GM19452 (cell line): ENCODE results near the gene NCAM2.

Source experiments
- ATAC-seq: cut with Tn5 transposase; IDR thresholded peaks from one replicate; pipeline ENCODE4 v1.9.1; 2021; ENCODE audit not compliant: unreplicated experiment

NCAM2 gene

DNA sequence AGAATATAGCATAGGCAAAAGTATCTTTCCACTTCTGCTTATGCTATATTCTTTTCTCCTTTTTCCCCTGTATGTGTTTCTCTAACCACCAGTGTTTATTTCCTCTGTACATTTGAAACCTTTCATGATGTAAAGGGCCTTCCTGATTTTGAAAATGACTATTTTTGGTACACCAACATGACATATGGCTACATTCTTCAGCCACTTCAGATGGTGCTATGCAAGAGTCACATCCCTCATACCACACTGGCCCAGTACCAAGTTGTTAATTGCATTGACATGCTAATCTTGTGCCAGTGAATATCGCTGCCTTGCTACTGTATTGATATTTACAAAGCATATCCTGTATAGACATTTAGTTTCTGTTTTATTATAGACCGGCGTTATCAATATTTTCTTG is 408.7 kb downstream of the NCAM2 start:
- ATAC-seq, result no peak

DNA sequence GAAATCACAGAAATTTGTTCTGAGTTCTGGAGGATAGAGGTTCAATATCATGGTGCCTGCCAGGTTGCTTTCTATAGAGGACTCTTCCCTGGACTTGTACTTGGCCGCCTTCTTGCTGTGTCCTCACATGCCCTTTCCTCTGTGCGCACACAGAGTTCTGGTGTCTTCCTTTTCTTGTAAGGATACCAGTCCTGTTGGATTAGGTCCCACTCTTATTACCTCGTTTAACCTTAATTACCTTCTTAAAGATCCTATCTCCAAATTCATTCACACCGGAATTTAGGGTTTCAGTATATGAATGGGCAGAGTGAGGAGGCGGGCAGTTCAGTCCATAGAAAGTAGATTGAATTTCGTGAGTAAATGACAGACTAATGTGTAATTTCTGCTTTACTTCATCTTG is 413.9 kb downstream of the NCAM2 start:
- no peak for ATAC-seq

DNA sequence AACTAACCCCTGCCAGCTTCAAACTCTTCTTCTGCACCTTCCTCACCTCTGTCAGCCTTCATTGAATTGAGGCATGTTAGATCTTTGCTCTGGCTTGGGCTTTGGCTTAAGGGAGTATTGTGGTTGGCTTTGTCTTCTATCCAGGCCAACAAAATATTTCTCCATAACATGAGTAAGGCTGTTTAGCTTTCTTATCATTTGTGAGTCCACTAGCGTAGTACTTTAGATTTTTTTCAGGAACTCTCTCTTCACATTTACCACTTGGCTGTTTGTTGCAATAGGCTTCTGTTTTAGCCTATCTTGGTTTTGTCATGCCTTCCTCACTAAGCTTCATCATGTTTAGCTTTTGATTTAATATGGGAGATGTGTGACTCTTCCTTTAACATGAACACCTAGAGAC is 417.5 kb downstream of the NCAM2 start:
- ATAC-seq, result no peak

DNA sequence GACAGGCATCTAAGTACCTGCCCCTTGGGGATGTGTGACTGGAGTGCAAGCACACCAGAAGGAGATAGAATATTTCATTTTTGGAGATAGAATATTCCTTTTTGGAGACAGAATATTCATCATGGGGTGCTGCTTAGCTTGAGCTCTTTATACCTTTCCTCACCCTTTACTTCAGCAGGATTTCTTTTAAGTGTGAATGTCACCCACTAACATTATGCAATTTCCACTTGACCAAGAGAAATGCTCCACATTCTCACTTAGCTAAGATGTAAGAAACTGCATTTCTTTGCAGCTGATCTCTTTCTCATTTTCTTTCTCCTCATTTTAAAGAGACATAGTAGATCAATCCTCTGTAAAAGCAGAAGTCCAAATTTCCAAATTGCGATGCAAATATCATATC is 436.7 kb downstream of the NCAM2 start:
- ATAC-seq, result no peak

DNA sequence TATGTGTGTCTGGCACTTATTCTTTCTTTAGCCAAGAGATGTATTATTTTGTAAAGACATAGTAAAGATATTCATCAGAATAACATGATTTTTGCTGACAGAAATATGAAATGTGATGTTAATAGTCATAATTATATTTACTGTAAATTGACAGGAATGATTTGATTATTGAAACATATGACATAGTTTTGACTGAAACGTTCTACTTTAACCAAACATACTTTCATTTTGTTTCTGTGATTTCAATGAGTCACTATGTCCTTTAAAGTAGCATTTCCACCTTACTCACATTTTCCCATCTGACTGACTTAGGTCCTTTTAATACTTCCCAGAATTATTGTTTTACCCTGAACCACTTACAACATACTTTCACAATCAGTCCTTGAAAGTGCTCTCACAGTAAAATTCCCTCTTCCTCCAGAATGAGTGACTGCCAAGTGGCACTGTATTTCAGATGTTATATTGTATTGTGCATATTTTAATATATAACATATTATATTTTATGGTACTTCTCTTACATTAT is 437.9 kb downstream of the NCAM2 start:
- ATAC-seq, result no peak

DNA sequence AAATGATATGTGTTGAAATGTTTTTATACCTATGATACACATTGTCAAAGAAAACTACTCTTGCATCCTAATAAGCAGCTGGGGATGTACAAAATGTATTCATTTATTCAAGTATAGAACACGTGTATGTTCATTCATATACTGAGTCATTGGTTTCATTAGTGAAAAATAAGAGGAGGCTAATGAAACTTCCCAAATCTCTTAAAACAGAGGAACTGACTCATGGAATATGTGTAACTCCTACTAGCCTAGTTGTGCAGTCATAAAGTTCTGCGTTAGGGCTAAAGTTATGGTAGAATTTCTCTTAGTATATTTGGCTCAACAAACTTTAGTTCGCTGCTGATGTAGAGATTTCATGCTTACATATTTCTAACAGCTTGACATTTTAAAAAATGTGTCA is 441.6 kb downstream of the NCAM2 start:
- no peak for ATAC-seq

DNA sequence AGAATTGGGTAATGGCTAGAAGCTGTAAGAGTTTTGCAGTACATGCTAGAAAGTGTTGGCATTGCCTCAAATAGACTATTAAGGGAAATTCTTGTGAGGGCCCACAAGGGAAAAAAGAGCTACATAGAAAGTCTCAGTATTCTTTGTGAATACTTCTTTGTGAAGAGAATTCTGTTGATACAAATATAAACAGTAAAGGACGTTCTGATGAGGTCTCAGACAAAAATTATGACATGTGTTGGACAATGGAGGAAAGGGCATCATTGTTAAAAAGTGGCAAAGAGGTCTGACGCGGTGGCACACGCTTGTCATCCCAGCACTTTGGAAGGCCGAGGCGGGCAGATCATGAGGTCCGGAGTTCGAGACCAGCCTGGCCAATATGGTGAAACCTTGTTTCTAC is 458.9 kb downstream of the NCAM2 start:
- ATAC-seq, result no peak

DNA sequence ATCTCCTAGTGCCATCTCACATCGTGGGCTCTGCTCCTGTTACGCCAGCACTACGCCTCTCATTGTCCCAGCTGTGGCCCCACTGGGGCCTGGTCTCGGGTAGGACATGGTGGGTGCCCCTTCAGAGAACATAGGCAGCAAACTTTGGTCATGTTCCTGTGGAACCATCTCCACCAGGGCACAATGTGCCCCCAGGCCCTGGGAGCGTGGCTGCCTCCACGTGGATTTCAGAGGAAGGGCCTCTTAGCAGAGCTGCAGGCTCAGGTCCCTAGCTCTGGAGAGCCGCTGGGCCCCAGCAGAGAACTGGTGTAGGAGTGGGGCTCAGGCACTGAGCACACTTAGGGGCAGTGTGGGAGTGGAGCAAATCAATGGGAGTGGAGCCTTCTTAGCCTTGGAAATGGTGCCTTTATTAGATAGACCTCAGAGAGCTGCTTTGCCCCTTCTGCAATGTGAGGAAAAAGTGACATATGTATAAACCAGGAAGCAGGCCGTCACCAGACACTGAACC is 460.0 kb downstream of the NCAM2 start:
- no peak for ATAC-seq

DNA sequence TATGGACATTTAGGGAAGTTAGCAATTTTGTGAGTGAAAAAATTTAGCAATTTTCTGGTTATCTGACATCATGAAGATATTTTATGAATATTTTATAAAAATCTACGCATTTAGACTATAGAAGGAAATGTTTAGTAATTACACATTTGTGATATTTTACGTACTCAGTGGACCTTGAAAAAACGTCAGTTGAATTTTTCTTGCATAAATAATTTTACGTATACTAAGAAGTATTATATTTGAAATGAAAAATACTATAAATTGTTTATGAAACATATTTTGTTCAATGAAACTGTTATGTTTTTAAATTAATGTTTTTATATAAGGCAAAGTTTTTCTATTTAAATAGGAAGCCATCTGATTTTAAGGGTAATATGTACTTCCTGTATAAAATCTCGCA is 462.8 kb downstream of the NCAM2 start:
- ATAC-seq, result no peak

DNA sequence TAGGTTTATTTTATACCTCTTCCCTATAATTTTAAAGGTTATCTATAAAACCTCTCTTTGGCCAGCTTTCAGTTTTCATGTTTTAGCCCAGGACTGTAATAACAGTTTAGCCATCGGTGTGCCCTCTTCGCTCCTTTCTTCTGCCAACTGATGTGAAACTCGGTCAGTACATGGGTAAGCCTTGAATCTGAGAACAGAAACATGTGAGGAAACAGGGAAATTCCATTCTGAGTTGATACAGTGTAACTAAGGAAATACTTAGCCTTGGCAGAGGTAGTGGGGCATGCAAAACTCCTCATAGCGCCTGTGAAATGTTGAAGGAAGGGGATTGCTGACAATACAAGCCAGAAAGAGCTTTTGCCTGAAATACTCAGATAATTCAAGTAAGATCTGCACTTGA is 465.2 kb downstream of the NCAM2 start:
- ATAC-seq, result no peak

DNA sequence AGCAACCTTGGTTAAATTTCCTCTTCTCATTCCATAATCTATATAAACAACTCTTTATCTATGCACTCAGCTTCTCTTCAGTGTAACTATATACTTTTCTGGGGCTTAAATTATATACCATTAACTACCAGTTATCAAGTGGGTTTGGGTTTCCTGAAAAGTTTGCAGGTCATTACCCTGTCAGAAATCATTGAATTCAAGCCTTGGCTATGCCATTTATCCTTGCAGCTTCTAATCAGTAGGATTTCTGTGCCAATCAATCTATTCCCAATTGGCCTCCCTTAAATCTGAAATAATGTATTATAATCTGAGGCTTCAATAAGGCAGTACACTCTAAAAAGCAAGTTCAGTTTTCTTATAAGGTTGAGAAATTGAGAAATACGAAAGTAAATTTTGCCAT is 466.5 kb downstream of the NCAM2 start:
- no peak for ATAC-seq

DNA sequence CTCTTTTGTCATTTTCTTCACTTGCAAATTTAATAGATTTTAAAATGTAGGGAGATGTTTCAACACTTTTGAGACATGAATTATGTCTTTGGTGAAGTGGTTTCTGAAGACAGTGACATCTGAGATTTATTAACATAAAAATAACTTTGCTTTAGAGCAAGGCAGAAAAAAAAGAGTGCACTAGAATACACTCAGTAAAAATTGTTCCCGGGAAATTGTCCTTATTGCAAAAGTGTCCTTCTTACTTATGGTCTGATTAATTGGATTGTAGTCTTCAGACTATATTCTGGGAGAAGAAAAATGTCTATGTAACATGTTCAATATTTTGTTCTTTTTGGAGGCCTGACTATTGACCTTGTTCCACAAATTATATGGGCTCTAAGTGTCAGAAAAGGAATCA is 468.5 kb downstream of the NCAM2 start:
- ATAC-seq, result no peak

DNA sequence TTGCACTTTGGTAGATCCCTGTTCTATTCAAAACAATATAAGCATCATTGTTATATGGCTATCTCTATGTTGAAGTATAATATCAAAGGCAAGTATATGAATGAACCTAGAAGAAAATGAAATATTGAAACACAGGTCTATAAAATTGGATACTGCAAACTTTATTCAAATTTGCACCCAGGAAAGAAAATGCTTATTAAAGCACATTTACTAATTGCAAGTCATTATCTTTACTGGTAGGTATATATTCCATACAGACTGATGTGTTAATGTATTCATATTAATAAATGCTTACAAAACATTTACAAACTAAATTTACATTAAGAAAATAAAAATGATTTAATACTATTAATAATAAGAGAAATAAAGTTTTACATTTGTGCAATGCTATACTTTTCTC is 469.8 kb downstream of the NCAM2 start:
- ATAC-seq, result no peak

DNA sequence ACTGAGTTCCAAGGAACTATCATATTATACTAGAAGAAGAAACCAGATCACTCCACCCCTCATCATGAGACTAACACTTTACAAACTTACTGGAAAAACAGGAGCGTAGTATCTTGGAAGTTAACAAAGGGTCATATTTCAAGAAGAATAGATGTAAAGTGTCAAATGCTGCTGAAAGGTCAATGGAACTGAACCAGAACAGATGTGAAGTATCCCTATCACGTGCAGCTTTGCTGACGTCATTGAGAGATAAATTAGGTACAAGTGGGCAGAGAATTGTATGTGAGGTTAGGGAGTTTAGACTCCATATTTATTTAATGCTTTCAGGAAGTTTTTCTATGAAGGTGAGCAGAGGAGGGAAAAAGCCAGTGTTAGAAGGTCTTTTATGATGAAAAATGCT is 483.0 kb downstream of the NCAM2 start:
- no peak for ATAC-seq

DNA sequence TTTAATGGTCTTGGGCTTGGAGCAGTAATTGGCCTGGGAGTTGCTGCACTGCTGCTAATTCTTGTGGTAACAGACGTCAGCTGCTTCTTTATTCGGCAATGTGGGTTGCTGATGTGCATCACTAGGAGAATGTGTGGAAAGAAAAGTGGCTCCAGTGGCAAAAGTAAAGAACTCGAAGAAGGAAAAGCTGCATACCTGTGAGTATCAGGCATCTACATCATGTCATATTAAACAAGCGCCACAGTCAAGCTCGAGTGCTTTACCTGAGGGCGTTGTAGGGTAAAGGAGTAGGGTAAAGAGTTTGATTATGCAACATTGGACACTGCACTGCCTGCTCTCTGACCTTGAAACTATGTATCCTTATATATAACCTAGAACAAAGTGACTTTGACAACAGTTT is 510.6 kb downstream of the NCAM2 start:
- no peak for ATAC-seq

DNA sequence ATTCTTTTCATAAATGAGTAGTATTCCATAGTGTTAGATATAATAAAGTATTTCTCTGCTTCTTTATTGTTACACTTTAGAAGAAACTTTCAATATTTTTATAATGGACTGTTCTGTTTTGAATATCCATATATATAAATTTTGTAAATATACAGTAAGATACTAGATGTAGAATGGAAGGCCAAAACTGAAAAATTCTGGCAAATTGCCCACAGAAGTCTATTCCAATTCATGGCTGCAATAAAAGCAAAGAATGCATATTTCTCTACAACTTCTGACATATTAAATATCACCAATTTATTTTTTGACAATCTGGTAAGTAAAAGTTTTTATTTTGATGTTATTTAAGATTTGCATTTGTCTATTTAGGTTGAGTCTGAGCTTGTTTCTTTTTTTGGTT is 532.5 kb downstream of the NCAM2 start:
- no peak for ATAC-seq

DNA sequence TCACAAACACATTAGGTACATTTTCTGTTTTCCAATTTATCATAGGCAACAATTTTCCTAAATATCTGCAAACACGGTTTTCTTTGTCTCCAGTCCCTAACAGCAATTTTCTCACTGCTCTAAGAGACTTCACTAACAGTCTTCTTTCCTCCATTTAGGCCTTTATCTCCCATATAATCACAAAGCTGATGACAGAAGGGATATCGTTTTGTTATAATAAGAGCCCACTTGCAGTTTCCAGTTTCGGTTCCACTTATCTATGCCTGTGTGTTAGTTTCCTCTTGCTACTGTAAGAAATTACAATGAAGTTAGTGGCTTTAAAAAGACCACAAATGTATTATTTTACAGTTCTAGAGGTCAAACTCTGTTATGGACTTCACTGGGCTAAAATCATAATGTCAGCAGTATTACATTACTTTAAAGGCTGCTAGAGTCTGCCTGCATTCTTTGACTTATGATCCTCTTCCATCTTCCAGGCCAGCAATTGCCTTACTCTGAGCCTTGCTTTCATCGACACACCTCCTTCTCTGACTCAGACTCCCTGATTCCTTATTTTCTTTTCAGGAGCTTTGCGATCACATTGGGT is 549.3 kb downstream of the NCAM2 start:
- no peak for ATAC-seq

DNA sequence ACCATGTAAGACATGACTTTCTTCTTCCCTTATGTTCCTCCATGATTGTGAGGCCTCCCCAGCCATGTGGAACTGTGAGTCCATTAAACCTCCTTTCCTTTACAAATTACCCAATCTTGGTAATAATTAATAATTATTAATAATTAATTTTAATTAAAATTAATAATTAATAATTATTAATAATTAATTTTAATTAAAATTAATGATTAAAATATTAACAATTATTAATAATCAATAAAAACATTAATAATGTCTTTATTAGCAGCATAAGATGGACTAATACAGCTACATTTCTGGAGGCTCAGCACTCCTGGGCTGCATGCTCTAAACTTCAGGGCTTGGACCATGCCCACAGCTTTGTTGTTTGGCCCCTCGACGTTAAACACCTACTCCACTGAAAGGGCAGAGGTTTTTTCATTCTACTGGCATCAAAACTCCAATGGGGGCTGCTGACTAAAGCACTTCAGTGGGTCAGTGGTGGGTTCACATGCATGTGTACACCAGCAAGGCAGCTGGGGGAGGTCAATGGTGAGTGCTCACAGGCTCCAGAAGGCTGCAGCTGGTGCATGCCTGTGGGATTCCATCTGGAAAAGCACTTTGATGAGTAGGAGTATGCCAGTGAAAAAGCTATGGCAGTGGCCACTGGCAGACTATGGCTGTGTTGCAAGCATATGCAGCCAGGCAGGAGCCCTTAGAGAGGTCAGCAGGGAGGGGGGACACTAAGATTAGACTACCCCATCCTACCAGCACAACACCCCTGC is 561.3 kb downstream of the NCAM2 start:
- no peak for ATAC-seq
